DOHH2 (cell line): ENCODE measurements around the gene CD79A.

Experiments used
- H3F3A ChIP-seq: fragments of 200-600 bp; sonication (generic), shearing (Covaris generic); 2 replicates; pipeline ENCODE4 v1.6.0; 2016; ENCODE audit warnings: antibody characterized with exemption, mild to moderate bottlenecking; ENCODE audit not compliant: control insufficient read depth, insufficient read depth
- H3K27ac ChIP-seq: fragments of 200-600 bp; sonication (generic); 2 replicates; pipeline ENCODE4 v1.5.1; 2014; ENCODE audit warnings: low read depth, mild to moderate bottlenecking, low read length, moderate library complexity
- H3K27me3 ChIP-seq: fragments of 200-600 bp; sonication (generic); 2 replicates; pipeline ENCODE4 v1.6.1; 2014; ENCODE audit warnings: mild to moderate bottlenecking, low read length, mixed read lengths; ENCODE audit not compliant: control insufficient read depth
- H3K36me3 ChIP-seq: fragments of 200-600 bp; sonication (generic); 2 replicates; pipeline ENCODE4 v1.6.1; 2014; ENCODE audit warnings: mild to moderate bottlenecking, low read length, moderate library complexity, mixed read lengths; ENCODE audit not compliant: control insufficient read depth
- H3K4me1 ChIP-seq: fragments of 200-600 bp; sonication (generic); 2 replicates; pipeline ENCODE4 v1.6.1; 2014; ENCODE audit warnings: mild to moderate bottlenecking, low read length, mixed read lengths; ENCODE audit not compliant: control insufficient read depth
- H3K4me2 ChIP-seq: fragments of 200-600 bp; sonication (generic); 2 replicates; pipeline ENCODE4 v1.6.0; 2014; ENCODE audit warnings: mild to moderate bottlenecking, low read length, moderate library complexity
- H3K4me3 ChIP-seq: fragments of 200-600 bp; sonication (generic); 2 replicates; pipeline ENCODE4 v1.5.1; 2014; ENCODE audit warnings: mild to moderate bottlenecking, low read length, mixed read lengths
- H3K79me2 ChIP-seq: fragments of 200-600 bp; sonication (generic); 2 replicates; pipeline ENCODE4 v1.6.1; 2014; ENCODE audit warnings: mild to moderate bottlenecking, low read length, mixed read lengths; ENCODE audit not compliant: control insufficient read depth
- H3K9me2 ChIP-seq: fragments of 200-600 bp; sonication (generic); replicated peaks from 2 replicates; pipeline ENCODE4 v1.6.1; 2014; ENCODE audit warnings: mild to moderate bottlenecking, low read length, mixed read lengths; ENCODE audit not compliant: control insufficient read depth
- H3K9me3 ChIP-seq: fragments of 200-600 bp; sonication (generic); 2 replicates; pipeline ENCODE4 v1.6.1; 2014; ENCODE audit warnings: antibody characterized with exemption, low read length, mixed read lengths; ENCODE audit not compliant: control insufficient read depth, insufficient read depth
- H4K20me1 ChIP-seq: fragments of 200-600 bp; sonication (generic); 2 replicates; pipeline ENCODE4 v1.6.0; 2014; ENCODE audit warnings: low read depth, mild to moderate bottlenecking, antibody characterized with exemption, low read length, moderate library complexity; ENCODE audit not compliant: control insufficient read depth, insufficient read depth
- EZH2phosphoT487 ChIP-seq: fragments of 200-600 bp; sonication (generic); IDR thresholded peaks from 2 replicates; pipeline ENCODE4 v1.6.1; 2017; ENCODE audit warnings: borderline replicate concordance, mild to moderate bottlenecking, antibody characterized with exemption, low read length, moderate library complexity, mixed read lengths
- TF ChIP-seq, protein P1 (sequence below): fragments of 200-600 bp; sonication (generic); IDR thresholded peaks from one replicate; pipeline ENCODE4 v1.5.1; 2014; ENCODE audit warnings: antibody characterized with exemption, mild to moderate bottlenecking, low read depth, low read length; ENCODE audit not compliant: poor library complexity, severe bottlenecking

CD79A gene

DNA sequence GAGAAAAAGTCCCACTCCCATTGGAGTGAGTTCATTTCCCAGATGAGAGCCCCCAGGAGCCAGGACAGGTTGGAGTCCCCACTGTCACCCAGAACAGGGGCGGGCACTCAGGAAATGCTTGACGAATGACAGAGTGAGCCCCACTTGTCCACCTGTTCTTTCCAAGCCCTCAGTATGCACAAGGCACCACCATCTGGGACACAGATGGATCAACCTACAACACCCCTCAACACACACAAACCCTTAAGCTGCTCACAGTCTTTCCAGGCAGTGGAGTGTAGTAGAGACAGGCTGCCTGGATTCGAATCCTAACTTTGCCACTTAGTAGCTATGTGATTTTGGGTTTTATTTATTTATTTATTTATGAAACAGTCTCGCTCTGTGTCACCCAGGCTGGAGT is 13.9 kb downstream of the CD79A start:
- peaks cover 52% of the 10 kb centered on the region for H3K79me2 ChIP-seq
- TF ChIP-seq EZH2phosphoT487: no peak
- TF ChIP-seq, protein P1, sequence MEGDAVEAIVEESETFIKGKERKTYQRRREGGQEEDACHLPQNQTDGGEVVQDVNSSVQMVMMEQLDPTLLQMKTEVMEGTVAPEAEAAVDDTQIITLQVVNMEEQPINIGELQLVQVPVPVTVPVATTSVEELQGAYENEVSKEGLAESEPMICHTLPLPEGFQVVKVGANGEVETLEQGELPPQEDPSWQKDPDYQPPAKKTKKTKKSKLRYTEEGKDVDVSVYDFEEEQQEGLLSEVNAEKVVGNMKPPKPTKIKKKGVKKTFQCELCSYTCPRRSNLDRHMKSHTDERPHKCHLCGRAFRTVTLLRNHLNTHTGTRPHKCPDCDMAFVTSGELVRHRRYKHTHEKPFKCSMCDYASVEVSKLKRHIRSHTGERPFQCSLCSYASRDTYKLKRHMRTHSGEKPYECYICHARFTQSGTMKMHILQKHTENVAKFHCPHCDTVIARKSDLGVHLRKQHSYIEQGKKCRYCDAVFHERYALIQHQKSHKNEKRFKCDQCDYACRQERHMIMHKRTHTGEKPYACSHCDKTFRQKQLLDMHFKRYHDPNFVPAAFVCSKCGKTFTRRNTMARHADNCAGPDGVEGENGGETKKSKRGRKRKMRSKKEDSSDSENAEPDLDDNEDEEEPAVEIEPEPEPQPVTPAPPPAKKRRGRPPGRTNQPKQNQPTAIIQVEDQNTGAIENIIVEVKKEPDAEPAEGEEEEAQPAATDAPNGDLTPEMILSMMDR: no peak
- H3K4me1 ChIP-seq: peaks cover 52% of the 10 kb centered on the region
- H4K20me1 ChIP-seq: no peaks in the 10 kb centered on the region
- no peak overlapping the region for H3K4me3 ChIP-seq
- no peaks in the 10 kb centered on the region for H3K9me3 ChIP-seq
- peaks cover 88% of the 10 kb centered on the region for H3K36me3 ChIP-seq
- no peaks in the 10 kb centered on the region for H3K27me3 ChIP-seq
- no peaks in the 10 kb centered on the region for H3K9me2 ChIP-seq
- H3K27ac ChIP-seq: no peak overlapping the region
- H3K4me2 ChIP-seq: no peak overlapping the region
- peaks cover 6% of the 10 kb centered on the region; the same call in 1 of the 2 replicates for H3F3A ChIP-seq

DNA sequence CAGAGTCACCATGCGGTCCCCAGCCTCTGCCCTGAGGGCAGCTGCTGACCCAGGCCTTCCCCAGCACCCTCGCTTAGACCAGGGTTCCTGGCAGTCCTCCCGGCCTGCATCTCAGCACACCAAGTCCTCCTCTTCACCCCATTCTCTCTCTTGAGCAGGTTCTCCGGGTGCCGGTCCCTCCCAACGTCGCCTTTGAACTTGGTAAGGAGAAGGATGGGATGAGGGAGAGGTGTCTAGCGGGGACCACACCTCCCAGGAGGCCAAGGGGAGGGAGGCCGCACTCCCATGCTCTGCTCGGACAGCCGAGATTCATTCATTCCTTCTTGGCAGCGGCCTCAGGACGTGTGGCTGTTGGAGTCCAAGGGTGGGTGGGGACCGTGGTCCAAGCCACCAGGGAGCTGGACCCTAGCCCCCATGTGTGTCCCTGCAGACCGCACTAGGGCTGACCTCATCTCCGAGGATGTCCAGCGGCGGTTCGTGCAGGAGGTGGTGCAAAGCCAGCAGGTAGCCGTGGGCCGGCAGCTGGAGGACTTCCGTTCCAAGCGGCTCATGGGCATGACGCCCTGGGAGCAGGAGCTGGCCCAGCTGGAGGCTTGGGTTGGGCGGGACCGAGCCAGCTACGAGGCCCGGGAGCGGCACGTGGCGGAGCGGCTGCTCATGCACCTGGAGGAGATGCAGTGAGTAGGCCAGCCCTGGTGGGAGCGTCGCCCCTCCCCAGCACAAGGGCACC is 15.3 kb downstream of the CD79A start:
- H3F3A ChIP-seq: peaks cover 2% of the 10 kb centered on the region; the same call in 1 of the 2 replicates
- peaks cover 84% of the 10 kb centered on the region for H3K36me3 ChIP-seq
- H3K79me2 ChIP-seq: peaks cover 40% of the 10 kb centered on the region
- TF ChIP-seq, protein P1: no peak
- no peak for TF ChIP-seq EZH2phosphoT487
- no peak overlapping the region for H3K27ac ChIP-seq
- H3K4me3 ChIP-seq: no peak overlapping the region
- no peak overlapping the region for H3K4me2 ChIP-seq
- H3K4me1 ChIP-seq: peaks cover 45% of the 10 kb centered on the region
- no peaks in the 10 kb centered on the region for H4K20me1 ChIP-seq
- H3K27me3 ChIP-seq: no peaks in the 10 kb centered on the region
- no peaks in the 10 kb centered on the region for H3K9me2 ChIP-seq
- H3K9me3 ChIP-seq: no peaks in the 10 kb centered on the region

DNA sequence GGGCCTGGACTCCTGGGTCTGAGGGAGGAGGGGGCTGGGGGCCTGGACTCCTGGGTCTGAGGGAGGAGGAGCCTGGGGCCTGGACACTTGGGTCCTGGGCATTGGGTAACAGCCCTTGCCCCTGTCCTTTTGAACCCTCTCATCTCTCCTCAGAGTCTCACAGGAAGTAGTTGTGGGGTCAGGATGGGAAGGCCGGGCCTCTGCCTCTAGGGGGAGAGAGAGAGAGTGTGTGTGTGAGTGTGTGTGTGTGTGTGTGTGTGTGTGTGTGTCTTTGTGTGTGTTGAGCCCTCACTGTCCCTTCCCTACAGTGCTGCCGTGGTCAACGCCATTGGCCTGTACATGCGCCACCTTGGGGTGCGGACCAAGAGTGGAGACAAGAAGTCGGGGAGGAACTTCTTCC is 16.8 kb downstream of the CD79A start:
- Histone ChIP-seq H3K9me3 (no peaks in the 10 kb centered on the region), H3K27me3 (no peaks in the 10 kb centered on the region), H3K27ac (no peak overlapping the region), H3K4me2 (no peak overlapping the region), H3K4me3 (no peak overlapping the region), H3K79me2 (peaks cover 25% of the 10 kb centered on the region), H3K36me3 (peaks cover 84% of the 10 kb centered on the region), H3F3A (0 out of 2 replicates have a peak, but pooled peaks cover 2% of the 10 kb centered on the region), H4K20me1 (no peaks in the 10 kb centered on the region), H3K9me2 (no peaks in the 10 kb centered on the region), H3K4me1 (peaks cover 29% of the 10 kb centered on the region)
- no peak for TF ChIP-seq EZH2phosphoT487
- TF ChIP-seq, protein P1: peak; percentile 40
